HEK293 (cell line): ENCODE measurements around the gene PRSS33.

Experiments
- ATF2 ChIP-seq: fragments of 450-650 bp; formaldehyde crosslinking; IDR thresholded peaks from 2 replicates; pipeline ENCODE4 v1.5.1; 2016; ENCODE audit warnings: missing biosample characterization, missing genetic modification characterization, low read depth
- CTCF ChIP-seq: fragments of 450-650 bp; formaldehyde crosslinking; IDR thresholded peaks from 2 replicates; pipeline ENCODE4 v1.5.1; 2016; ENCODE audit warnings: missing biosample characterization, missing genetic modification characterization
- KLF10 ChIP-seq: fragments of 450-650 bp; IDR thresholded peaks from 2 replicates; pipeline ENCODE4 v1.5.1; 2018; ENCODE audit warnings: missing biosample characterization, mild to moderate bottlenecking, missing genetic modification characterization
- REST ChIP-seq: fragments of 450-650 bp; formaldehyde crosslinking; IDR thresholded peaks from 2 replicates; pipeline ENCODE4 v1.5.1; 2016; ENCODE audit warnings: missing biosample characterization, missing genetic modification characterization
- SETDB1 ChIP-seq: IDR thresholded peaks from one replicate; pipeline ENCODE4 v1.6.1; 2017; ENCODE audit warnings: mild to moderate bottlenecking, low read length, moderate library complexity, mixed read lengths; ENCODE audit not compliant: insufficient read length
- YY1 ChIP-seq: fragments of 450-650 bp; formaldehyde crosslinking; IDR thresholded peaks from 2 replicates; pipeline ENCODE4 v1.5.1; 2018; ENCODE audit warnings: missing biosample characterization, missing genetic modification characterization
- ZBTB10 ChIP-seq: fragments of 450-650 bp; formaldehyde crosslinking; IDR thresholded peaks from 2 replicates; pipeline ENCODE4 v1.5.1; 2016; ENCODE audit warnings: missing biosample characterization, missing genetic modification characterization
- ZNF354C ChIP-seq: fragments of 450-650 bp; formaldehyde crosslinking; IDR thresholded peaks from 2 replicates; pipeline ENCODE4 v1.5.1; 2016; ENCODE audit warnings: missing biosample characterization, missing genetic modification characterization, low read depth, borderline replicate concordance
- ZNF639 ChIP-seq: fragments of 450-650 bp; formaldehyde crosslinking; IDR thresholded peaks from 2 replicates; pipeline ENCODE4 v1.5.1; 2016; ENCODE audit warnings: missing biosample characterization, missing genetic modification characterization

- TF ChIP-seq KLF10 (tag by site-specific recombination): no peak
- TF ChIP-seq SETDB1: no peak
- no peak for TF ChIP-seq CTCF (tag by site-specific recombination)
- no peak for TF ChIP-seq ATF2 (tag by site-specific recombination)
- TF ChIP-seq REST (tag by site-specific recombination): no peak
- no peak for TF ChIP-seq ZNF354C (tag by site-specific recombination)
- no peak for TF ChIP-seq ZNF639 (tag by site-specific recombination)
- no peak for TF ChIP-seq YY1
- no peak for TF ChIP-seq ZBTB10 (tag by site-specific recombination)
Measured at GRCh38 chr16:2824626-2825025, 37.3 kb upstream of the PRSS33 start.
